Thyroid gland (tissue), 4 donors: ENCODE data around the gene REELD1. TPM values are rescaled to one million over a fixed set of nuclear protein-coding genes. Genes with fewer than 3 reads are reported as not detected.

ENCODE experiments used
- DNase-seq, 2 donors: peaks; one replicate each; pipeline ENCODE4 v3.0.0-alpha.2; 2019
- H3K27ac ChIP-seq, 3 donors: fragments of 200-600 bp; sonication (generic); 1 replicate in 2 of 3; 2 replicates in 1 of 3; pipeline ENCODE4 v1.5.1; 2016 to 2019; ENCODE audit warnings: mild to moderate bottlenecking in 1 of 3, moderate library complexity in 1 of 3
- H3K27me3 ChIP-seq: fragments of 200-600 bp; sonication (generic); one replicate; pipeline ENCODE4 v1.5.1; 2019
- H3K36me3 ChIP-seq, 2 donors: fragments of 200-600 bp; sonication (generic); one replicate each; pipeline ENCODE4 v1.5.1; 2016 to 2019
- H3K4me1 ChIP-seq, 2 donors: fragments of 200-600 bp; sonication (generic); one replicate each; pipeline ENCODE4 v1.5.1; 2017 to 2019
- H3K4me3 ChIP-seq, 3 donors: fragments of 200-600 bp; sonication (generic); replicated peaks in 1 of 3; 1 replicate in 2 of 3; 2 replicates in 1 of 3; pipeline ENCODE4 v1.5.1; 2016; ENCODE audit warnings: mild to moderate bottlenecking in 1 of 3
- H3K9me3 ChIP-seq: fragments of 200-600 bp; sonication (generic); one replicate; pipeline ENCODE4 v1.5.1; 2017
- CTCF ChIP-seq, 6 experiments: fragments of 200-600 bp in 3 of 6; fragments of 450-650 bp in 3 of 6; sonication (generic) in 3 of 6; IDR thresholded peaks; one replicate each; pipeline ENCODE4 v1.5.1; 2016 to 2019; ENCODE audit warnings: antibody characterized with exemption in 6 of 6, mild to moderate bottlenecking in 2 of 6, inconsistent platforms in 1 of 6, moderate library complexity in 1 of 6
- POLR2A ChIP-seq, 2 donors: fragments of 450-650 bp; IDR thresholded peaks; one replicate each; pipeline ENCODE4 v1.6.1; 2017; ENCODE audit warnings: antibody characterized with exemption in 2 of 2, mild to moderate bottlenecking in 2 of 2, moderate library complexity in 1 of 2
- WGBS, 2 donors: methylation state at CpG; one replicate each; pipeline ENCODE4 v1.1.5; 2017; 5-methylcytosine and 5-hydroxymethylcytosine counted together
- intact Hi-C: fragments of 100-400 bp; cut with DNase I; formaldehyde crosslinking; loops from one replicate; pipeline ENCODE4 v1.15.1; 2023
- total RNA-seq, 4 donors: library from RNA; depleted of rRNA; stranded (reverse); fragments of >200 nt; gene quantifications; one replicate each; pipeline ENCODE4 v1.2.3, GENCODE V29; 2016

The REELD1 gene
- total RNA-seq, 4 donors from 2014 or later, result 0.11 to 0.42 (median 0.13) TPM; not detected in 1

GRCh38 chr4:146176891-146177290, 37.4 kb upstream of the REELD1 start:
- Histone ChIP-seq H3K4me1 (peaks cover 17 to 18% of the 10 kb centered on the region in 2 donors), H3K4me3 (peak overlapping the region in 1 of 3 donors; percentile 36), H3K36me3 (no peaks in the 10 kb centered on the region), H3K27ac (no peak overlapping the region), H3K27me3 (no peaks in the 10 kb centered on the region), H3K9me3 (no peaks in the 10 kb centered on the region)
- WGBS, 2 donors, result 86 to 94% methylated on average over 2 of the region's 2 CpGs
- intact Hi-C loops, result no loop called here
- TF ChIP-seq POLR2A (IDR thresholded peaks at IDR 0.05) (no peak), CTCF (IDR thresholded peaks at IDR 0.05) (no peak)
- no peak for DNase-seq

GRCh38 chr4:146178126-146178525, 36.2 kb upstream of the REELD1 start:
- DNase-seq, result no peak
- no peak overlapping the region for H3K27ac ChIP-seq
- no peak overlapping the region for H3K4me3 ChIP-seq
- H3K4me1 ChIP-seq, result peaks cover 17 to 18% of the 10 kb centered on the region in 2 donors
- TF ChIP-seq POLR2A (IDR thresholded peaks at IDR 0.05), result no peak
- TF ChIP-seq CTCF (IDR thresholded peaks at IDR 0.05), result no peak
- no peaks in the 10 kb centered on the region for H3K9me3 ChIP-seq
- no peaks in the 10 kb centered on the region for H3K36me3 ChIP-seq
- intact Hi-C loops, result no loop called here
- 81 to 89% methylated on average over 8 of the region's 8 CpGs for WGBS, 2 donors
- no peaks in the 10 kb centered on the region for H3K27me3 ChIP-seq

- H3K36me3 ChIP-seq, result no peaks in the 10 kb centered on the region
- H3K9me3 ChIP-seq, result no peaks in the 10 kb centered on the region
- peaks cover 17 to 18% of the 10 kb centered on the region in 2 donors for H3K4me1 ChIP-seq
- TF ChIP-seq POLR2A (IDR thresholded peaks at IDR 0.05), result no peak
- no peak for TF ChIP-seq CTCF (IDR thresholded peaks at IDR 0.05)
- no peaks in the 10 kb centered on the region for H3K27me3 ChIP-seq
- WGBS, 2 donors, result 74 to 79% methylated on average over 7 of the region's 7 CpGs
- H3K27ac ChIP-seq, result no peak overlapping the region
- intact Hi-C loops, result no loop called here
- no peak for DNase-seq
- H3K4me3 ChIP-seq, result no peak overlapping the region
Observed at GRCh38 chr4:146179784-146180370, 34.5 kb upstream of the REELD1 start.

GRCh38 chr4:146182443-146182842, 31.9 kb upstream of the REELD1 start:
- TF ChIP-seq CTCF (IDR thresholded peaks at IDR 0.05) (no peak), POLR2A (IDR thresholded peaks at IDR 0.05) (no peak)
- WGBS, 2 donors, result 94 to 96% methylated on average over 3 of the region's 3 CpGs
- H3K36me3 ChIP-seq, result peaks cover 0 to 4% of the 10 kb centered on the region in 2 donors

GRCh38 chr4:146183209-146183608, 31.1 kb upstream of the REELD1 start:
- DNase-seq, result no peak
- WGBS, 2 donors, result 89 to 90% methylated on average over 2 of the region's 2 CpGs
- no peaks in the 10 kb centered on the region for H3K9me3 ChIP-seq
- peaks cover 0 to 9% of the 10 kb centered on the region in 2 donors for H3K36me3 ChIP-seq
- TF ChIP-seq CTCF (IDR thresholded peaks at IDR 0.05) (no peak), POLR2A (IDR thresholded peaks at IDR 0.05) (no peak)
- H3K4me1 ChIP-seq, result peaks cover 0 to under 1% of the 10 kb centered on the region in 2 donors
- H3K4me3 ChIP-seq, result no peak overlapping the region
- H3K27ac ChIP-seq, result no peak overlapping the region
- H3K27me3 ChIP-seq, result no peaks in the 10 kb centered on the region
- intact Hi-C loops, result no loop called here

More at GRCh38 chr4:146182443-146182842, 31.9 kb upstream of the REELD1 start:
- no peak overlapping the region for H3K27ac ChIP-seq
- no peaks in the 10 kb centered on the region for H3K27me3 ChIP-seq
- peaks cover 4 to 8% of the 10 kb centered on the region in 2 donors for H3K4me1 ChIP-seq
- intact Hi-C loops, result no loop called here
- DNase-seq, result no peak
- H3K9me3 ChIP-seq, result no peaks in the 10 kb centered on the region
- no peak overlapping the region for H3K4me3 ChIP-seq
